Mesothelial cell of epicardium (in vitro differentiated cells): Measurements from ENCODE around the gene FCMR. TPM values are rescaled to one million over a fixed set of nuclear protein-coding genes. Genes with fewer than 3 reads are reported as not detected.
A peak's percentile ranks its signal among the peaks of the same experiment; 100 is the strongest.

ENCODE experiments used
- DNase-seq, 2 experiments: peaks; one replicate each; pipeline ENCODE4 v3.0.0; 2021; ENCODE audit warnings: low spot score in 2 of 2; ENCODE audit not compliant: unreplicated experiment in 2 of 2
- H3K27ac Mint-ChIP-seq: 2 replicates; pipeline ENCODE4 v1.8.0; 2021; ENCODE audit warnings: mixed read lengths
- H3K27me3 Mint-ChIP-seq: 2 replicates; pipeline ENCODE4 v1.8.0; 2021; ENCODE audit warnings: low read depth, mixed read lengths
- H3K36me3 Mint-ChIP-seq: 2 replicates; pipeline ENCODE4 v1.8.0; 2021; ENCODE audit warnings: mixed read lengths
- H3K4me1 Mint-ChIP-seq: 2 replicates; pipeline ENCODE4 v1.8.0; 2021; ENCODE audit warnings: mixed read lengths
- H3K4me3 Mint-ChIP-seq: 2 replicates; pipeline ENCODE4 v1.8.0; 2021; ENCODE audit warnings: mild to moderate bottlenecking, moderate library complexity, mixed read lengths
- H3K9me3 Mint-ChIP-seq: 2 replicates; pipeline ENCODE4 v1.8.0; 2021; ENCODE audit warnings: mixed read lengths
- CTCF ChIP-seq: fragments of 200-600 bp; sonication (generic); IDR thresholded peaks from one replicate; pipeline ENCODE4 v1.5.0; 2021; ENCODE audit warnings: antibody characterized with exemption; ENCODE audit not compliant: unreplicated experiment
- total RNA-seq: library from RNA; stranded (reverse); gene quantifications from 3 replicates; pipeline ENCODE4 v1.2.1, GENCODE V29; 2021

FCMR gene
- total RNA-seq, 1 donor from 2014 or later, result not detected

DNA sequence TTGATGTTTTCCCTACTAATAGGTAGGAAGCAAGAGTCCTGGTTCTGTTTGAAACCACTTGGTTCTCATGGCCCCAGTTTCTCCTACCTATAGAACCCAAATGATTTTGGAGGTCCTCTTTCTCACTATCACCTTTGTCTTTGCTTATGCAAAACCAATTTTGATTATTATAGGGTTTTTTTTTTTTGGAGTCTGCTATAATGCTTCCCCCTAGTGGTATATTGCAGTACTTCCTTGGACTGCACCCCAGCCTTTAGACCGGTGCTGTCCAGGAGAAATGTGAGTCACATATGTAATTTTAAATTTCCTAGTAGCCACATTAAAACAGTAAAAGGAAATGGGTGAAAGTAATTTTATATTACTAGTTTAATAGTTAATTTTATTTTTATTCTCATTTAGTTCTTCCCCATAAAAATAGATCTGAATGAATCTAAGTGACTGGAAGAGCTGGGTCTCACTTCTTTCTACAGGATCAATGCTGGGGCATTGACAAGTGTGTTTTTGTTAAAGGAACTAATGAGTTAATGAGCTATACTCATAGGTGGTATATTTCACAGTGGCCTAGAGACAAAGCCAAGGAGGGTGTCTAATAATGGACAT is 10.6 kb downstream of the FCMR start:
- no peak for DNase-seq
- H3K27me3 Mint-ChIP-seq, result peaks cover 88% of the 10 kb centered on the region
- no peak overlapping the region for H3K27ac Mint-ChIP-seq
- no peak overlapping the region for H3K4me3 Mint-ChIP-seq
- H3K36me3 Mint-ChIP-seq, result no peaks in the 10 kb centered on the region
- peak; percentile 97 for TF ChIP-seq CTCF
- H3K9me3 Mint-ChIP-seq, result no peaks in the 10 kb centered on the region
- peaks cover 5% of the 10 kb centered on the region for H3K4me1 Mint-ChIP-seq

- Mint-ChIP-seq H3K4me3 (peak overlapping the region; percentile 40), H3K9me3 (no peaks in the 10 kb centered on the region), H3K27me3 (peaks cover 88% of the 10 kb centered on the region), H3K36me3 (no peaks in the 10 kb centered on the region), H3K27ac (no peak overlapping the region), H3K4me1 (peaks cover 5% of the 10 kb centered on the region)
- TF ChIP-seq CTCF, result no peak
- DNase-seq, result no peak
Measured at GRCh38 chr1:206909883-206910318, 11.8 kb downstream of the FCMR start.

GRCh38 chr1:206909161-206909882 is 12.4 kb downstream of the FCMR start:
- H3K27ac Mint-ChIP-seq, result peak overlapping the region; percentile 66
- peaks cover 5% of the 10 kb centered on the region for H3K4me1 Mint-ChIP-seq
- peaks cover 88% of the 10 kb centered on the region for H3K27me3 Mint-ChIP-seq
- no peaks in the 10 kb centered on the region for H3K36me3 Mint-ChIP-seq
- no peak for TF ChIP-seq CTCF
- peak; percentile 39 to 61 for DNase-seq
- H3K4me3 Mint-ChIP-seq, result peak overlapping the region; percentile 66
- no peaks in the 10 kb centered on the region for H3K9me3 Mint-ChIP-seq

GRCh38 chr1:206908038-206908437 is 13.7 kb downstream of the FCMR start:
- H3K4me1 Mint-ChIP-seq, result peaks cover 6% of the 10 kb centered on the region
- no peaks in the 10 kb centered on the region for H3K9me3 Mint-ChIP-seq
- H3K36me3 Mint-ChIP-seq, result no peaks in the 10 kb centered on the region
- H3K27me3 Mint-ChIP-seq, result peaks cover 81% of the 10 kb centered on the region
- DNase-seq, result no peak
- H3K4me3 Mint-ChIP-seq, result no peak overlapping the region
- H3K27ac Mint-ChIP-seq, result no peak overlapping the region
- TF ChIP-seq CTCF, result no peak

GRCh38 chr1:206907304-206907991 is 14.3 kb downstream of the FCMR start:
- no peaks in the 10 kb centered on the region for H3K36me3 Mint-ChIP-seq
- no peak for DNase-seq
- no peak overlapping the region for H3K4me3 Mint-ChIP-seq
- no peak for TF ChIP-seq CTCF
- peaks cover 75% of the 10 kb centered on the region for H3K27me3 Mint-ChIP-seq
- peaks cover 6% of the 10 kb centered on the region for H3K4me1 Mint-ChIP-seq
- H3K27ac Mint-ChIP-seq, result no peak overlapping the region
- H3K9me3 Mint-ChIP-seq, result no peaks in the 10 kb centered on the region
